Measurements from ENCODE around the gene ARL13B. TPM values are rescaled to one million over a fixed set of nuclear protein-coding genes. Genes with fewer than 3 reads are reported as not detected.

ARL13B gene
- polyA plus RNA-seq, 1 of the 3 experiments (the other 2 are of a cell fraction), result 4.9 TPM

- CTCF ChIA-PET, result no interaction called here
- 98% methylated on average over 3 of the region's 3 CpGs for WGBS (ENCODE audit: low lambda C conversion rate)
Measured at GRCh38 chr3:93983408-93983807, 3.5 kb downstream of the ARL13B start.

GRCh38 chr3:93984618-93985017, 4.7 kb downstream of the ARL13B start:
- Histone ChIP-seq H4K20me1 (ENCODE audit: insufficient read depth) (no peaks in the 10 kb centered on the region), H3K4me2 (no peak overlapping the region), H3K36me3 (replicated peaks in 1 of 2; ENCODE audit: control insufficient read depth in 1 of 2, insufficient read depth in 2 of 2, low read length in 1 of 2) (no peaks in the 10 kb centered on the region), H3K9me2 (no peaks in the 10 kb centered on the region), H3K27me3 (ENCODE audit: insufficient read depth) (no peaks in the 10 kb centered on the region), H2AFZ (ENCODE audit: low read depth) (no peak overlapping the region), H3K9ac (no peak overlapping the region), H3F3A (replicated peaks; ENCODE audit: insufficient read depth) (peaks cover 8% of the 10 kb centered on the region), H3K27ac (ENCODE audit: low read depth in 2 of 2, low read length in 1 of 2) (no peak overlapping the region), H3K4me1 (ENCODE audit: control insufficient read depth in 1 of 2, insufficient read depth in 2 of 2, low read depth in 1 of 2, low read length in 1 of 2) (peaks cover 6 to 20% of the 10 kb centered on the region in 2 experiments; a peak in 3 of 4 replicates), H3K4me3 (ENCODE audit: low read depth in 2 of 2, low read length in 1 of 2) (no peak overlapping the region), H3K79me2 (ENCODE audit: insufficient read depth) (peaks cover 83% of the 10 kb centered on the region), H3K9me3 (no peaks in the 10 kb centered on the region)
- POLR2A ChIA-PET, result no interaction called here
- CTCF ChIA-PET, result interaction anchor here (1.5 to 3.1 kb wide), 2 partner anchors 11 to 85 kb away, joined by 3 to 10 read pairs; partner anchors contain the start of gene PROS1
- no peak for DNase-seq
- WGBS (ENCODE audit: low lambda C conversion rate), result 94% methylated on average over 5 of the region's 5 CpGs
- TF ChIP-seq SMC3 (IDR thresholded peaks at IDR 0.05; ENCODE audit: low read depth, low read length) (no peak), MAX (IDR thresholded peaks at IDR 0.05; ENCODE audit: low read depth) (no peak), TEAD4 (IDR thresholded peaks at IDR 0.05; ENCODE audit: borderline replicate concordance, insufficient read depth) (no peak), GATA2 (CRISPR knock-in tag; IDR thresholded peaks at IDR 0.05) (no peak), FOXM1 (IDR thresholded peaks at IDR 0.05; ENCODE audit: low read depth) (no peak), RCOR1 (IDR thresholded peaks at IDR 0.05; ENCODE audit: low read length) (no peak), USF2 (IDR thresholded peaks at IDR 0.05; ENCODE audit: borderline replicate concordance, low read depth, low read length) (no peak), CTCF (IDR thresholded peaks at IDR 0.05) (no peak), YY1 (IDR thresholded peaks at IDR 0.05; ENCODE audit: low read depth) (no peak), NFIC (IDR thresholded peaks at IDR 0.05; ENCODE audit: borderline replicate concordance) (no peak), POLR2AphosphoS5 (IDR thresholded peaks at IDR 0.05; ENCODE audit: low read depth, low read length) (no peak), MEF2A (IDR thresholded peaks at IDR 0.05; ENCODE audit: borderline replicate concordance, low read depth) (no peak), REST (IDR thresholded peaks at IDR 0.05; ENCODE audit: low read depth, low read length) (no peak), TCF12 (IDR thresholded peaks at IDR 0.05) (no peak), SIN3A (IDR thresholded peaks at IDR 0.05; ENCODE audit: borderline replicate concordance, low read depth, low read length) (no peak)

More at GRCh38 chr3:93983408-93983807, 3.5 kb downstream of the ARL13B start:
- POLR2A ChIA-PET, result no interaction called here
- Histone ChIP-seq H3K4me3 (ENCODE audit: low read depth in 2 of 2, low read length in 1 of 2) (no peak overlapping the region), H3K9ac (no peak overlapping the region), H3K9me3 (no peaks in the 10 kb centered on the region), H3K9me2 (no peaks in the 10 kb centered on the region), H3K27me3 (ENCODE audit: insufficient read depth) (no peaks in the 10 kb centered on the region), H4K20me1 (ENCODE audit: insufficient read depth) (no peaks in the 10 kb centered on the region), H3K79me2 (ENCODE audit: insufficient read depth) (peaks cover 71% of the 10 kb centered on the region), H3K4me2 (no peak overlapping the region), H3F3A (replicated peaks; ENCODE audit: insufficient read depth) (peaks cover 8% of the 10 kb centered on the region), H2AFZ (ENCODE audit: low read depth) (no peak overlapping the region), H3K4me1 (ENCODE audit: control insufficient read depth in 1 of 2, insufficient read depth in 2 of 2, low read depth in 1 of 2, low read length in 1 of 2) (peaks cover 4 to 15% of the 10 kb centered on the region in 2 experiments; a peak in 3 of 4 replicates), H3K36me3 (replicated peaks in 1 of 2; ENCODE audit: control insufficient read depth in 1 of 2, insufficient read depth in 2 of 2, low read length in 1 of 2) (no peaks in the 10 kb centered on the region), H3K27ac (ENCODE audit: low read depth in 2 of 2, low read length in 1 of 2) (no peak overlapping the region)
- no peak for DNase-seq
- TF ChIP-seq PBX3 (IDR thresholded peaks at IDR 0.05), result no peak
- TF ChIP-seq NRF1 (IDR thresholded peaks at IDR 0.05; ENCODE audit: low read depth, low read length), result no peak

All from SK-N-SH (cell line).